ENCODE results near the gene MOCOS. TPM values are rescaled to one million over a fixed set of nuclear protein-coding genes. Genes with fewer than 3 reads are reported as not detected.
"Not testable (repeated sequence)": the region's sequence is repeated elsewhere in the genome, so short reads cannot be mapped to it uniquely, and the experiment has no call there.

The MOCOS gene
- total RNA-seq, 1 donor from 2014 or later: 15.3 TPM

- no peak for DNase-seq (ENCODE audit: low read depth)
Observed at GRCh38 chr18:36157441-36157840, 29.9 kb upstream of the MOCOS start.

GRCh38 chr18:36158266-36158867 is 28.9 kb upstream of the MOCOS start:
- Histone ChIP-seq H3K4me3 (ENCODE audit: low read depth, low read length) (no peak overlapping the region), H3K36me3 (ENCODE audit: control insufficient read depth, insufficient read depth, low read length) (no peaks in the 10 kb centered on the region), H3K27me3 (ENCODE audit: control insufficient read depth, insufficient read depth, low read length) (no peaks in the 10 kb centered on the region)
- no peak for TF ChIP-seq CTCF (IDR thresholded peaks at IDR 0.05; ENCODE audit: insufficient read depth, low read length, poor library complexity, severe bottlenecking)
- peak; percentile 69 for DNase-seq (ENCODE audit: low read depth)

More at GRCh38 chr18:36157441-36157840, 29.9 kb upstream of the MOCOS start:
- Histone ChIP-seq H3K36me3 (ENCODE audit: control insufficient read depth, insufficient read depth, low read length) (no peaks in the 10 kb centered on the region), H3K27me3 (ENCODE audit: control insufficient read depth, insufficient read depth, low read length) (no peaks in the 10 kb centered on the region), H3K4me3 (ENCODE audit: low read depth, low read length) (no peak overlapping the region)
- TF ChIP-seq CTCF (IDR thresholded peaks at IDR 0.05; ENCODE audit: insufficient read depth, low read length, poor library complexity, severe bottlenecking): no peak

- Histone ChIP-seq H3K36me3 (ENCODE audit: control insufficient read depth, insufficient read depth, low read length) (no peaks in the 10 kb centered on the region), H3K4me3 (ENCODE audit: low read depth, low read length) (no peak overlapping the region), H3K27me3 (ENCODE audit: control insufficient read depth, insufficient read depth, low read length) (no peaks in the 10 kb centered on the region)
- no peak for DNase-seq (ENCODE audit: low read depth)
- TF ChIP-seq CTCF (IDR thresholded peaks at IDR 0.05; ENCODE audit: insufficient read depth, low read length, poor library complexity, severe bottlenecking): no peak
Observed at GRCh38 chr18:36160959-36161371, 26.3 kb upstream of the MOCOS start.

GRCh38 chr18:36162981-36163380 is 24.3 kb upstream of the MOCOS start:
- DNase-seq (ENCODE audit: low read depth): no peak
- TF ChIP-seq CTCF (IDR thresholded peaks at IDR 0.05; ENCODE audit: insufficient read depth, low read length, poor library complexity, severe bottlenecking): no peak

GRCh38 chr18:36167692-36168218 is 19.5 kb upstream of the MOCOS start:
- H3K36me3 ChIP-seq (ENCODE audit: control insufficient read depth, insufficient read depth, low read length): peaks cover 1% of the 10 kb centered on the region
- no peak for TF ChIP-seq CTCF (IDR thresholded peaks at IDR 0.05; ENCODE audit: insufficient read depth, low read length, poor library complexity, severe bottlenecking)
- H3K4me3 ChIP-seq (ENCODE audit: low read depth, low read length): no peak overlapping the region
- no peaks in the 10 kb centered on the region for H3K27me3 ChIP-seq (ENCODE audit: control insufficient read depth, insufficient read depth, low read length)
- no peak for DNase-seq (ENCODE audit: low read depth)

More at GRCh38 chr18:36162981-36163380, 24.3 kb upstream of the MOCOS start:
- H3K4me3 ChIP-seq (ENCODE audit: low read depth, low read length): no peak overlapping the region
- H3K36me3 ChIP-seq (ENCODE audit: control insufficient read depth, insufficient read depth, low read length): no peaks in the 10 kb centered on the region
- H3K27me3 ChIP-seq (ENCODE audit: control insufficient read depth, insufficient read depth, low read length): no peaks in the 10 kb centered on the region

- not testable (repeated sequence) for DNase-seq (ENCODE audit: low read depth); H3K4me3 ChIP-seq (ENCODE audit: low read depth, low read length); H3K36me3 ChIP-seq (ENCODE audit: control insufficient read depth, insufficient read depth, low read length); H3K27me3 ChIP-seq (ENCODE audit: control insufficient read depth, insufficient read depth, low read length)
Observed at GRCh38 chr18:36168296-36168695, 19.0 kb upstream of the MOCOS start.
